Skeletal muscle tissue (tissue), 4 donors: ENCODE measurements around the gene ZNF835. TPM values are rescaled to one million over a fixed set of nuclear protein-coding genes. Genes with fewer than 3 reads are reported as not detected.
A peak's percentile ranks its signal among the peaks of the same experiment; 100 is the strongest.

Source experiments
- H3K27ac ChIP-seq: one replicate; pipeline ENCODE4 v1.7.0; 2013; ENCODE audit warnings: mild to moderate bottlenecking, low read depth, low read length, inconsistent platforms
- H3K27me3 ChIP-seq, 3 donors: one replicate each; pipeline ENCODE4 v1.7.0; 2013; ENCODE audit warnings: low read length in 3 of 3; ENCODE audit not compliant: control insufficient read depth in 3 of 3, insufficient read depth in 3 of 3
- H3K36me3 ChIP-seq, 3 donors: one replicate each; pipeline ENCODE4 v1.7.0; 2013; ENCODE audit warnings: low read length in 3 of 3; ENCODE audit not compliant: control insufficient read depth in 3 of 3, insufficient read depth in 3 of 3
- H3K4me1 ChIP-seq, 3 donors: one replicate each; pipeline ENCODE4 v1.7.0; 2013; ENCODE audit warnings: low read length in 3 of 3, mild to moderate bottlenecking in 3 of 3; ENCODE audit not compliant: control insufficient read depth in 3 of 3, insufficient read depth in 3 of 3
- H3K4me3 ChIP-seq, 3 donors: one replicate each; pipeline ENCODE4 v1.7.0; 2013; ENCODE audit warnings: low read length in 3 of 3
- H3K9ac ChIP-seq, 3 donors: one replicate each; pipeline ENCODE4 v1.7.0; 2013; ENCODE audit warnings: low read length in 3 of 3, mild to moderate bottlenecking in 3 of 3, moderate library complexity in 2 of 3, low read depth in 1 of 3
- H3K9me3 ChIP-seq, 3 donors: one replicate each; pipeline ENCODE4 v1.7.0; 2013; ENCODE audit warnings: low read length in 3 of 3; ENCODE audit not compliant: control insufficient read depth in 3 of 3
- total RNA-seq: library from RNA; depleted of rRNA; stranded (reverse); fragments of >200 nt; gene quantifications from one replicate; pipeline ENCODE4 v1.2.3, GENCODE V29; 2014
- donor health status: Osteomylitis.

The ZNF835 gene
- total RNA-seq, 1 donor from 2014 or later = 3.1 TPM

- Histone ChIP-seq H3K4me1 (no peaks in the 10 kb centered on the region), H3K9me3 (peaks cover 8 to 13% (median 10%) of the 10 kb centered on the region in 3 donors), H3K27me3 (peaks cover 0 to 4% (median under 1%) of the 10 kb centered on the region in 3 donors), H3K4me3 (no peak overlapping the region), H3K27ac (no peak overlapping the region), H3K9ac (no peak overlapping the region), H3K36me3 (no peaks in the 10 kb centered on the region)
These were observed 33.5 kb downstream of the ZNF835 start for GRCh38 chr19:56637976-56638555.

DNA sequence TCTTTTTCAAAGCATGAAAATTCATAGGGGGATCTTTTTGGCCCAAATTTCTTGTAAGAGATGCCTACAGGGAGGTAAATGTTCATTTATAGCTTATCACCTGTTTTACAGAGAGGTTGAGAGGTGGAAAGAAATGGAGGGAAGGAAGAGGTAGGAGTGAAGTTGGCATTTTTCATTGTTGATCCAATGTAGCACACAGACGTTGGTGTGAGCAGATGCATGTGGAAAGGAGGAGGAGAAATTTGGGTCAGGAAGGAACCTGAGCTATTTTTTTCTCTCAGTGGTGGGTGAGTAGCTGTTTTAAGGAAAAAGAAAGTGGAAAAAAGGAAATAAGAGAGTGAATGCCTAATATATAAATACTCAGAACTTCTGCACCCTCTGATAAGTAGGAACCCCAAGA, 38.5 kb downstream of the ZNF835 start:
- Histone ChIP-seq H3K27ac (no peak overlapping the region), H3K9ac (no peak overlapping the region), H3K36me3 (peaks cover 0 to 6% (median 3%) of the 10 kb centered on the region in 3 donors), H3K27me3 (no peaks in the 10 kb centered on the region), H3K4me3 (no peak overlapping the region), H3K4me1 (no peaks in the 10 kb centered on the region), H3K9me3 (peaks cover 16 to 24% (median 21%) of the 10 kb centered on the region in 3 donors)

DNA sequence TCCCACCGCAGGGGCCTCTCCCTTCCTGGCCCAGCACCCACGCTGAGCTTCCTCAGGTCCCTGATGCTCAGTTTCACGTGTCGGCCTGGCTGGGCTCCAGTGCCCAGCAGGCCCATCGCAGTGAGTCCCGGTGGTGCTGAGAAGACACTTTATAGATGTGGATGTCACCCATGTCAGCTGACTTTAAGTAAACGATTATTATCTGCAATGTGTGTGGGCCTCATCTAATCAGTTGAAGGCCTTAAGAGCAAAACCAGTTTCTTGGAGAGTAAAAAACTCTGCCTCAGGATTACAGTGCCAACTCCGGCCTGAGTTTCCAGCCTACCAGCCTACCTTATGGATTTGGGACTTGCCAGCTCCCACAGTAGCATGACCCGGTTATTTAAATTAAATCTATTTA, 45.8 kb downstream of the ZNF835 start:
- Histone ChIP-seq H3K9me3 (peaks cover 12 to 29% (median 18%) of the 10 kb centered on the region in 3 donors), H3K4me1 (no peaks in the 10 kb centered on the region)

DNA sequence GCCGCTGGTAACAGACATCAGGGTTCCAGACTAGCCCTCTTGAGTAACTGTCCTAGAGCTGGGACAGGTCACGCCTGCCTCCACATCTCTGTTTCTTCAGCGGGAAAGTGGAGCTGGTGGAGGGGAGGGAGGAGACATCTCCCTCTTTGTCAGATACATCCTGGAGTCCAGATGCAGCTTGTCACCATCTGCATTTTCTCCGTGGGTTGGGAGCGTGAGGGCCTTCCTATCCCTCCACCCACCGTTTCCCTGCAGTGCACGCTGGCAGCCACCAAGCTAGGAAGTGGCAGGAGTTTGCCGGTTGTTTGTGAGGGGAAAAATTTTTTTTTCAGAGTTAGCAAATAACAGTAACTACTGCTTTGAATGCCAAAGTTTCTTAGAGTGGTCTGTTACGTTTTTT, 48.6 kb downstream of the ZNF835 start:
- H3K4me1 ChIP-seq = no peaks in the 10 kb centered on the region
- H3K4me3 ChIP-seq = no peak overlapping the region
- no peak overlapping the region for H3K9ac ChIP-seq
- H3K27ac ChIP-seq = no peak overlapping the region
- peaks cover 7 to 28% (median 19%) of the 10 kb centered on the region in 3 donors for H3K9me3 ChIP-seq
- H3K27me3 ChIP-seq = no peaks in the 10 kb centered on the region
- peaks cover 40 to 47% (median 46%) of the 10 kb centered on the region in 3 donors for H3K36me3 ChIP-seq

More for the DNA sequence above, 45.8 kb downstream of the ZNF835 start:
- H3K36me3 ChIP-seq = peaks cover 40 to 45% (median 42%) of the 10 kb centered on the region in 3 donors
- no peak overlapping the region for H3K4me3 ChIP-seq
- H3K9ac ChIP-seq = no peak overlapping the region
- no peak overlapping the region for H3K27ac ChIP-seq
- no peaks in the 10 kb centered on the region for H3K27me3 ChIP-seq

DNA sequence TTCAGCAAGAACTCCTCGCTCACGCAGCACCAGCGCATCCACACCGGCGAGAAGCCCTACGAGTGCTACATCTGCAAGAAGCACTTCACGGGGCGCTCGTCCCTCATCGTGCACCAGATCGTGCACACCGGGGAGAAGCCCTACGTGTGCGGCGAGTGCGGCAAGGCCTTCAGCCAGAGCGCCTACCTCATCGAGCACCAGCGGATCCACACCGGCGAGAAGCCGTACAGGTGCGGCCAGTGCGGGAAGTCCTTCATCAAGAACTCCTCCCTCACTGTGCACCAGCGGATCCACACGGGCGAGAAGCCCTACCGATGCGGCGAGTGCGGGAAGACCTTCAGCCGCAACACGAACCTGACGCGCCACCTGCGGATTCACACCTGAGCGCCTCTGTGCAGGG, 49.2 kb downstream of the ZNF835 start:
- Histone ChIP-seq H3K36me3 (peaks cover 46 to 51% (median 49%) of the 10 kb centered on the region in 3 donors), H3K9me3 (peaks cover 7 to 28% (median 23%) of the 10 kb centered on the region in 3 donors), H3K27me3 (no peaks in the 10 kb centered on the region), H3K9ac (no peak overlapping the region), H3K4me3 (peak overlapping the region in 1 of 3 donors; percentile 27), H3K4me1 (no peaks in the 10 kb centered on the region), H3K27ac (no peak overlapping the region)

DNA sequence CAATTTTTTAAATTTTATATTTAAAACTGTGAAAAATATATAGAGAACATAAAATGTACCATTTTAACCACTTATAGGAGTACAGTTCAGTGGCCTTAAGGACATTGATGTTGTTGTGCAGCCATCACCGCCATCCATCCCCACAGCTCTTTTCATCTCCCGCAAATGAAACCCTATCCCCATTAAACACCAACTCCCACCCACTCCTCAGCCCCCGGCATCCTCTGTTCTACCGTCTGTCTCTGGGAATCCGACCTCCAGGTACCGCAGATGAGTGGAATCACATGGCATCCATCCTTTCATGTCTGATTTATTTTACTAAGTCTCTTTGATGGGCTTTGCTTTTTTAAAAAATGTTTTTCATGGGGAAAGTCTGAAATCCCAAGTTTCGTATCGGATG, 52.4 kb downstream of the ZNF835 start:
- H3K27me3 ChIP-seq = no peaks in the 10 kb centered on the region
- H3K4me3 ChIP-seq = no peak overlapping the region
- no peak overlapping the region for H3K9ac ChIP-seq
- peaks cover 9 to 28% (median 22%) of the 10 kb centered on the region in 3 donors for H3K9me3 ChIP-seq
- no peak overlapping the region for H3K27ac ChIP-seq
- peaks cover 34 to 49% (median 36%) of the 10 kb centered on the region in 3 donors for H3K36me3 ChIP-seq
- H3K4me1 ChIP-seq = no peaks in the 10 kb centered on the region

GRCh38 chr19:56617531-56617930, 54.0 kb downstream of the ZNF835 start:
- Histone ChIP-seq H3K27ac (no peak overlapping the region), H3K4me1 (no peaks in the 10 kb centered on the region), H3K9me3 (peaks cover 4 to 29% (median 24%) of the 10 kb centered on the region in 3 donors), H3K36me3 (peaks cover 22 to 35% (median 31%) of the 10 kb centered on the region in 3 donors), H3K27me3 (no peaks in the 10 kb centered on the region), H3K4me3 (no peak overlapping the region), H3K9ac (no peak overlapping the region)

GRCh38 chr19:56613639-56614038, 57.9 kb downstream of the ZNF835 start:
- Histone ChIP-seq H3K4me1 (no peaks in the 10 kb centered on the region), H3K4me3 (no peak overlapping the region), H3K9ac (no peak overlapping the region), H3K27ac (no peak overlapping the region), H3K36me3 (peaks cover 10 to 25% (median 14%) of the 10 kb centered on the region in 3 donors), H3K9me3 (peaks cover 10 to 28% (median 14%) of the 10 kb centered on the region in 3 donors), H3K27me3 (no peaks in the 10 kb centered on the region)

- no peak overlapping the region for H3K27ac ChIP-seq
- H3K9me3 ChIP-seq = peaks cover 12 to 20% (median 16%) of the 10 kb centered on the region in 3 donors
- no peak overlapping the region for H3K4me3 ChIP-seq
- H3K36me3 ChIP-seq = peaks cover 4 to 17% (median 8%) of the 10 kb centered on the region in 3 donors
- no peaks in the 10 kb centered on the region for H3K4me1 ChIP-seq
- H3K9ac ChIP-seq = no peak overlapping the region
- H3K27me3 ChIP-seq = no peaks in the 10 kb centered on the region
These were observed 58.8 kb downstream of the ZNF835 start for GRCh38 chr19:56612737-56613136.
